AG10803 (cell line): ENCODE data around the gene TMEM94.

Experiments used
- DNase-seq: peaks from one replicate; pipeline ENCODE4 v3.0.0; 2010; ENCODE audit warnings: low read depth
- H3K4me3 ChIP-seq: 2 replicates; pipeline ENCODE4 v1.5.1; 2011; ENCODE audit warnings: mild to moderate bottlenecking, low read length, control low read depth
- CTCF ChIP-seq: conservative IDR thresholded peaks from 2 replicates; pipeline ENCODE4 v1.5.1; 2011; ENCODE audit warnings: mild to moderate bottlenecking, low read length, control low read depth, inconsistent platforms

TMEM94 gene

GRCh38 chr17:75492555-75493168 lies 36.2 kb downstream of the TMEM94 start:
- no peak for DNase-seq
- H3K4me3 ChIP-seq, result no peak overlapping the region
- TF ChIP-seq CTCF, result no peak

- no peak overlapping the region for H3K4me3 ChIP-seq
- TF ChIP-seq CTCF, result no peak
- DNase-seq, result no peak
Measured at GRCh38 chr17:75493476-75494129, 37.2 kb downstream of the TMEM94 start.

- H3K4me3 ChIP-seq, result no peak overlapping the region
- TF ChIP-seq CTCF, result no peak
Measured at GRCh38 chr17:75494326-75494877, 38.0 kb downstream of the TMEM94 start.

GRCh38 chr17:75496005-75496404 lies 39.6 kb downstream of the TMEM94 start:
- DNase-seq, result no peak
- no peak overlapping the region for H3K4me3 ChIP-seq
- no peak for TF ChIP-seq CTCF

More at GRCh38 chr17:75494326-75494877, 38.0 kb downstream of the TMEM94 start:
- no peak for DNase-seq

DNA sequence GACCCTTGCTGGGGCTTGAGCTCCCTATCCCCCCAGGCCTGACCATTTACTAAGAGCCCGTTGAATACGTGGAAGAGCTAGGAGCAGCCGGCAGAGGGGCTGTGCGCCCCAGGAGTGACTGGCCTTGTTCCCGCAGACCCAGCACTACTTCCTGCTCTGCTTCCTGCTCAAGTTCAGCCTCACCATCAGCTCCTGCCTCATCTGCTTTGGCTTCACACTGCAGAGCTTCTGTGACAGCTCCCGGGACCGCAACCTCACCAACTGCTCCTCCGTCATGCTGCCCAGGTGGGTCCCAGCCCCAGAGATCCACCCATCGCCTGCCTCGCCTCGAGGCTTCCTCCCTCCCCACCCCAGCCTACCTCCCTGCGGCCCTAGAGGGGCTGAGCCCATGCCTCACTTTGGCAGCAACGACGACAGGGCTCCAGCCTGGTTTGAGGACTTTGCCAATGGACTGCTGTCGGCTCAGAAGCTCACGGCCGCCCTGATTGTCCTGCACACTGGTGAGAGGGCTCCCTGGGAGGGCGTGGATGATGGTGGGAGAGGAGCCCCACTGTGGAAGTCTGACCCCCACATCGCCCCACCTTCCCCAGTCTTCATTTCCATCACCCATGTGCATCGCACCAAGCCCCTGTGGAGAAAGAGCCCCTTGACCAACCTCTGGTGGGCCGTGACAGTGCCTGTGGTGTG lies 41.7 kb downstream of the TMEM94 start:
- no peak for DNase-seq
- no peak overlapping the region for H3K4me3 ChIP-seq
- TF ChIP-seq CTCF, result no peak

- H3K4me3 ChIP-seq, result no peak overlapping the region
- DNase-seq, result no peak
- no peak for TF ChIP-seq CTCF
Measured at GRCh38 chr17:75498726-75499213, 42.3 kb downstream of the TMEM94 start.
